GM12878 (cell line): ENCODE measurements around the gene SCLY.

ENCODE experiments used
- BHLHE40 ChIP-seq, 2 experiments: fragments of 450-650 bp in 1 of 2; IDR thresholded peaks; 2 replicates each; pipeline ENCODE4 v1.6.1; 2011 to 2017; ENCODE audit warnings: low read depth in 2 of 2, borderline replicate concordance in 1 of 2, improper control_type of control experiment in 1 of 2, low read length in 1 of 2, mild to moderate bottlenecking in 1 of 2
- CEBPB ChIP-seq, 2 experiments: fragments of 150-350 bp in 1 of 2; IDR thresholded peaks; 2 replicates each; pipeline ENCODE4 v1.6.1; 2012 to 2014; ENCODE audit warnings: low read depth in 2 of 2, low read length in 2 of 2, borderline replicate concordance in 1 of 2, inconsistent platforms in 1 of 2
- CTCF ChIP-seq, 3 experiments: IDR thresholded peaks in 2 of 3; conservative IDR thresholded peaks in 1 of 3; 2 replicates each; pipeline ENCODE4 v1.5.1; 2011; ENCODE audit warnings: low read depth in 3 of 3, low read length in 3 of 3, mild to moderate bottlenecking in 3 of 3, control low read depth in 2 of 3, moderate library complexity in 2 of 3, inconsistent platforms in 1 of 3, mixed read lengths in 1 of 3; ENCODE audit not compliant: control insufficient read depth in 2 of 3, insufficient read depth in 1 of 3; ENCODE audit errors: extremely low read depth in 1 of 3
- EP300 ChIP-seq, 2 experiments: fragments of 150-350 bp in 1 of 2; IDR thresholded peaks; 2 replicates each; pipeline ENCODE4 v1.6.1; 2011 to 2012; ENCODE audit warnings: low read depth in 2 of 2, low read length in 2 of 2, borderline replicate concordance in 1 of 2, improper control_type of control experiment in 1 of 2, inconsistent platforms in 1 of 2; ENCODE audit not compliant: control insufficient read depth in 1 of 2
- ESRRA ChIP-seq: IDR thresholded peaks from 2 replicates; pipeline ENCODE4 v1.6.1; 2012; ENCODE audit warnings: mild to moderate bottlenecking, low read length, improper control_type of control experiment
- MAX ChIP-seq: IDR thresholded peaks from 2 replicates; pipeline ENCODE4 v1.6.1; 2012; ENCODE audit warnings: low read depth, low read length, improper control_type of control experiment
- MYC ChIP-seq: IDR thresholded peaks from 2 replicates; pipeline ENCODE4 v1.6.1; 2011; ENCODE audit warnings: mild to moderate bottlenecking, low read length, moderate library complexity, inconsistent platforms; ENCODE audit not compliant: insufficient read depth, insufficient replicate concordance, insufficient read length, severe bottlenecking
- NFXL1 ChIP-seq: fragments of 450-650 bp; IDR thresholded peaks from 2 replicates; pipeline ENCODE4 v1.6.1; 2017; ENCODE audit warnings: antibody characterized with exemption, mild to moderate bottlenecking, borderline replicate concordance
- NRF1 ChIP-seq: conservative IDR thresholded peaks from 2 replicates; pipeline ENCODE4 v1.6.1; 2011; ENCODE audit warnings: mild to moderate bottlenecking, low read depth, low read length, improper control_type of control experiment
- POLR2AphosphoS5 ChIP-seq: IDR thresholded peaks from 2 replicates; pipeline ENCODE4 v1.6.1; 2011; ENCODE audit warnings: mild to moderate bottlenecking, low read length, inconsistent platforms
- RELA ChIP-seq: fragments of 450-650 bp; IDR thresholded peaks from 2 replicates; pipeline ENCODE4 v1.8.0; 2014; ENCODE audit warnings: borderline replicate concordance; ENCODE audit not compliant: partially characterized antibody
- SMAD1 ChIP-seq: fragments of 450-650 bp; IDR thresholded peaks from 2 replicates; pipeline ENCODE4 v1.6.1; 2018; ENCODE audit warnings: mild to moderate bottlenecking, low read depth; ENCODE audit not compliant: partially characterized antibody
- TCF12 ChIP-seq: IDR thresholded peaks from 2 replicates; pipeline ENCODE4 v1.6.1; 2011; ENCODE audit warnings: low read depth, mild to moderate bottlenecking, low read length

- TF ChIP-seq BHLHE40 (IDR thresholded peaks at IDR 0.05; ENCODE audit: borderline replicate concordance in 1 of 2, low read depth in 2 of 2, low read length in 1 of 2) (no peak), MYC (no peak), ESRRA (no peak), EP300 (IDR thresholded peaks at IDR 0.05; ENCODE audit: borderline replicate concordance in 1 of 2, control insufficient read depth in 1 of 2, low read depth in 2 of 2, low read length in 2 of 2) (no peak), RELA (no peak), NFXL1 (no peak), SMAD1 (no peak), NRF1 (no peak), CTCF (IDR thresholded peaks at IDR 0.05 in 2 of 3, conservative IDR thresholded peaks at IDR 0.05 in 1 of 3; ENCODE audit: control insufficient read depth in 2 of 3, extremely low read depth in 1 of 3, insufficient read depth in 1 of 3, low read depth in 3 of 3, low read length in 3 of 3) (no peak), CEBPB (IDR thresholded peaks at IDR 0.05; ENCODE audit: borderline replicate concordance in 1 of 2, low read depth in 2 of 2, low read length in 2 of 2) (no peak), POLR2AphosphoS5 (no peak), TCF12 (no peak), MAX (no peak)
These were observed 44.3 kb upstream of the SCLY start for GRCh38 chr2:238016526-238016925.
